ENCODE data around the gene S100A10.
A peak's percentile ranks its signal among the peaks of the same experiment; 100 is the strongest.

The S100A10 gene

DNA sequence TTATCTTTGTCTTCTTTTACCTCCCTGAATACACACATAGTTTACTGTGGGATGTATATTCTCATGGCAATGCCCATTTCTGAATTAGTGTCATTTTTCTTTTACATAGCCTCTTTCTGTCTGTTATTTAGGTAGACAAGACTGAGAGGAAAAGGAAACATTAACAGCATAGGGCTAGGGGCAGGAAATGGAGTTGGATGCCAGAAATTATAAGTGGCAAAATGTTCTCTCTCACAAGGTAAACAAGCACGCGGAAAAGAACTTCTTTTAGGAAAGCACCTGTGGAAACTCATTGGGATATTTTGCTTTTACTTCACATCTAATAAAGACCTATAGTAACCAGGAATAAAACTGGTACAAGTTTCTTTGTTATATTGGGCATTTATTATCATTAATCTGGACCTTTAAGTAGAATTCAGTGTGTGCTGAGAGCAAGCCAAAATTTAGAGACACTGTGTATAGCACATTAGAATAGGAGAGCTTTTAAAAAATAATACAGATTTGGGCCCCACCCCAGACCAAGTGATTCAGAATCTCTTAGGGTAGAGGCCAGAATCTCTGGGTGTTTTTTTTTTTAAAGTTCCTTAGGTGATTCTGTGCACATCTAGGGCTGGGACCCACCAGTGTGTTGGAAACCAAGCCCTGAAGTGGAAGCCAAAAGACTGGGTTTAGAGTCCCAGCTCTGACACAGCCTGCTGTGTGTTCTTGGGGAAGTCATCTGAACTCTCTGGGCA, 32.7 kb downstream of the S100A10 start:
- DNase-seq, result no peak

DNA sequence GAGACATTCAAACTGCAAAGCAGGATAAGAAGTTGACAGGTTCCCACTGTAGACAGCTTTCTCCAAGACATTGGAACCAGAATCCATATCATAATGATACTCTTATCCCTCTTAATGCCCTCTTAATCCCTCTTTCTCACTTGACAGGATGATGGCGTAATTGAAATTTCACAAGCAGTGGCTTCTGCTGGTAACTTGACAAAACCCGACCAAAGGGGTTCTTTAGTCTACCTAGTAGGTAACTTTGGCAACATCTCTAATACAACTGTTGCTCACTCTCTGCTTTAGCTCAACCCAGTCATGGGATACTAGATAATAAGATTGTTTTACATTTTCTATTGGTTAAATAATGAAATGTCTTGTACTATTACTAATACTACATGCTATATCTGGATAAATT, 34.7 kb downstream of the S100A10 start:
- no peak for DNase-seq

DNA sequence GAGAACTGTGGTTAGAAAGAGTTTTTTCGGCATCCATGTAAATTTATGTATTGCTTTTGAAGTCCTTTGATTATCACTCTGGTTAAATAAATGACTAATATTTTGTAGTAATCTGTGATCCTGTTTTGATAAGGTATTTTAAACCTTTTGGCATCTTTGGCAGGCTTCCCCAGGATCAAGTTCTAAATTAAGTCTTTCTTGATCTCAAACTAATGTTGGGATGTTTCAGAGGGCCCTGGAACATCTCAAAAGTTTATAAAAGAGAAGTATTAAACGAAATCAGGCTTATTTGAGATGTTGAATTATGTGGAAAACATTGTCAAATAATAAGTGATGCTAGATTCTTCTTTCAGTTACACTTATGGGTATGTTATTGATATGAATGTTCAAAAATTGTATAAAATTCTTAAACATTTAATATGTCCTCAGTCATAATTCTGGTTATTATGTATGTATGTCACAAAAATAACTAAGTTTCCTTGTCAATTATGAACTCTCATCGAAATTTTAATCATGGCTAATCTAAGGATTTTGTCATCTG, 36.6 kb downstream of the S100A10 start:
- DNase-seq, result no peak

DNA sequence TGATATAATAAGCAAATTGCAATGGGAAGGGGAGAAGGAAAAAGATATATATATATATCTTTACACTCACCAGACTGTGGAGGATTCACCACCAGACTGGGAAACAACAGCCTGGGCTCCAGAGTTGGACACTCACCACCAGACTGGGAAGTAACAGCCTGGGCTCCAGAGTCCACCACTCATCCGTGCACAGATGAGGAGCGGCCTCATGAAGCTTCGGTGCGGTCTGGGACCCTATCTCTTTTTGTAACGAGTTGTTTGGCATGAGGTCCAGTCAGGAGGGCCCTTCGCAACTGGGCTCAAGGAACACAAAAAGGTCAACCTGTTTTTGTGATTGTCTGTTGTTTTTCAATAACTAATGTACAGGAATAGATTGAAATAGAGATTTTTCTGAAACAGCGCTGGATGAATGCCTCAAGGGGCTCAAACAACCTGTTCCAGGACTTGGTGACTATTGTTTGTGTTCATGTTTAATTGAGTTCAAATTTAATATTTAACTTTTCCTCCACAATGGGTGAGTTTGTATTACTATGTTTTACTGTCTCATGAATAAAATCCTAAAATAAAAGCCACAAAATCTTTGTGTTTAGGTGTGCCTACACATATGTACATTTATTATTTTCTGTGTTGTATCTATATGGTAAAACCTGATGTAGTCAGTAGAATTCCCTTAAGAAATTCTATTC, 40.1 kb downstream of the S100A10 start:
- no peak for DNase-seq

DNA sequence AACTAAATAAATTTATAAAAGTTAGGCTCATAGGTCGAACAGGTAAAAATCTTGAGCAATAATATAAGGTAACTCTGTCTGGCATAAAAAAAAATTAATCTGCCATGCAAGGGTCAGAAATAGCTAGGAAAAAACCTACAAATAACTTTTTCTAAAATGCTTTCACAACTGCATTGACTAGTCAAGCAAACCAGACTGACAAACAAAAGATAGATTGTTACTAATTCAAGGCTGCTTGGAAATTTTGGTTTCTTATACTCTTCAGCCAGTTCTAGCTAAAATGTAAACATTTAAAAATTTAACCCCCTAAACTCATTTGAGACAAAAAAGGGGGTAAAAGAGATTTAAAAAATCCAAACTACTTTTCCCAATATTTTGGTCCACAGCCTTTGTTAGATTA, 40.8 kb downstream of the S100A10 start:
- no peak for DNase-seq

DNA sequence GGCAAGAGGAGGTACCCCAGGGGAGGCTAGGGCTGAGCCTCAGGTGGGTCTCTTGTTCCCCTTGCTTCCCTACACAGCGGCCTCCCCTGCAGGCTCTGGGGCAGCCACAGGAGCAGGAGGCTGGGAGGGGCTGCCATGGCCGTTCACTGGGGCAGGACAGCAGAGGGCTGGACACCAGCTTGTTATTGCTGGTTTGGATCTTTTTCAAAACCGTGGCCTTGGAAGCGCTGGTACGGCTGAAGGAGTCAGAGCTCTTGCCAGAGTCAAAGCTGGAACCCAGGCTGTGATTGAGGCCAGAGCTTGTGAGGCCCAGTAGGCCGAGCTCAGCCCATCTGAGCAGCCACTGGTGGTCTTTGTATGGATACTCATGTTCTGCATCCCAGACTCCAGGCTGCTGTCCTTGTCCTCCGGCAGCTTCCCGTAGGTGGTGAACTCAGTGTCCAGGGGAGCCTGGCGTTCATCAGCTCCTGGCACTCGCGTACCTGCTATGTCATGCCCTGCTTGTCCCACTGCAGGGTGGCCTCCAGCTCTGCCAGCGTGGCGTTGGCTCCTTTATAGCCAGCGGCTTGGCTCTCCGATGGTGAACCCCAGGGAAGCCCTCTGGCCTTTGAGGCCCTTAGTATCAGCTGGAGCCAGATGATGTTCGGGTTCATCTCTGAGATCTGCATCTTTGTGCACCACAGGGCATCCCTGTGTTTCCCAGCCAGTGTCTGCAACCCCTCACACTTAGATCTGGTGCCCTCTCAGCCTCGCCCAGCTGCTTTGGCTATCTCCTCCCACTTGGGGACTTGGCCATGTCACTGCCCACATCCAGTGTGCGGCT, 44.1 kb downstream of the S100A10 start:
- no peak for DNase-seq

DNA sequence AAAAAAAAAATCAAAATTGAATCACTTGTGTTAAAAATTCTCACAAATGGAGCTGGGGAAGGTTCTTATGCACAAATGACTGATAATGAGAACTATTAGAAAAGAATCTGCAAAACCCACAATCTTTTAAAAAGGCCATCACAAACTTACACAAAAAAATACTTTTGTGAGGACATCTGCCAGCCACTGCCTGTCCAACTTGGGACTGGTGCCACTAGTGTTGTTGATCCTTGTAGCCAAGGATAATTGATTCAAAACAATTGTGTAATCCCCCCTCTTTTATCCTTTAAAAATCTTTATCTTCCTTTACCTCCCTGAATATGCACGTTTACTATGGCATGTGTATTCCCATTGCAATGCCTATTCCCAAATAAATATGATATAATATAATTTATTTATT, 45.2 kb downstream of the S100A10 start:
- no peak for DNase-seq

DNA sequence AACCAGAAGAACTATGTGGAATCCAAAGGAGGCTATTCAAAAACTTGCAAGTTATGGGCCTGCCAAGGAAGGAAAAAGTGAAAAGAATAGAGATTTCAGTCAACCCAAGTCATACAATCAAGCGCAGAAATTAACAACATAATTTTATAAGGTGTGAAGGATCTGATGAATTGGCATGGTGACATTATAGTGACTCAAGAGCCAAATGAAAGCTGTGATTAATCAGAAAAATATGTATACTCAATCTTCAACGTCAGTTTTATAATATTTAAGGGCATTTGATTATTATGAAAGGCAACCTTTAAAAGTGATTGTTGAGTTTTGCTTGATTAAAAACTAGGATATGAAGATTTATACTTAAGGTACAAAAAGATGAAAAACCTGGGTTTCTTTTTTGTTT, 46.5 kb downstream of the S100A10 start:
- no peak for DNase-seq

DNA sequence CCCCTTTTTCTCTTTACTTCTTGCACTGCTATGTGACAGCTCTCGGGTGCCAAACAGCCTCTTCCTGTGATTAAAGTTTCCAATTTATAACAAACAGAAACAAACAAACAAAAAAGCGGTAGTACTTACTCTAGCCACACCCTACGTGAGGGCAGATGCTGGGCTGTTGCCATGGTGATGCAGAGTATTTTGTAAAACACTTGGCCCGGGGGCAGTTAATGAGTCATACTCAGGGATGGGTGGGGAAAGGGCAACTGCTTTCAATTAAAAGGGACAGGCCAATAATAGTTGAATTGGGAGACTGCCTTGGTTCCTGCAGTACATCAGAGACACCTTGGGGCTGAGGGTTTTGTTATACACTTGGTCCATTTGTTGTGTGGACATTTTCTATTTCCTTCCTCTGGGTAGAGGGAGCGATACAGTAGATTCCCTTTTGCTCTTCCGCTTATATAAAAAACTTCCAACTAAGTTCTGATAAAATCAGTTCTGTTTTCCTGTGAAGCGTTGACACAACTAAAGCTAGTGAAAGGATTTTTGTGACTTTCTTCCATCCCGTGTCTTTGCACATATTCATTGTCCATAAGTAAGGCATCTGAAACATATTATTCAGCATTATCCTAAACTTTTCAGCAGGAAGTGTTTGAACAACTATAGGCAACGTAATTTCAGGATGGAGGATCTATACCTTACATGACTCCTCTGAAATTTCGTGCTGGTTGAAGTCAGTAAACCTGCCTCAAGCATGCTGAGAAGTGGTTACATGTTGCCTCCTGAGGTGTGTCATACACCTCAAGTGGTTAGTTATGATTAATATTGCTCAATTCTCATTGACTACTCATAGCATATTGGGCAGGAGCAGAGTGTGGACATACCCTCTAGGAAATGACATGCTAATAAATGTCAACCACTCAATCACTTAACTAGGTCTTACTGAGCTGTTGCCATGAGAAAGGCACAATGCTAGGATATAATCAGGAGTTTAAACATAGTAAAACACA, 47.6 kb downstream of the S100A10 start:
- DNase-seq, result peak; percentile 8

DNA sequence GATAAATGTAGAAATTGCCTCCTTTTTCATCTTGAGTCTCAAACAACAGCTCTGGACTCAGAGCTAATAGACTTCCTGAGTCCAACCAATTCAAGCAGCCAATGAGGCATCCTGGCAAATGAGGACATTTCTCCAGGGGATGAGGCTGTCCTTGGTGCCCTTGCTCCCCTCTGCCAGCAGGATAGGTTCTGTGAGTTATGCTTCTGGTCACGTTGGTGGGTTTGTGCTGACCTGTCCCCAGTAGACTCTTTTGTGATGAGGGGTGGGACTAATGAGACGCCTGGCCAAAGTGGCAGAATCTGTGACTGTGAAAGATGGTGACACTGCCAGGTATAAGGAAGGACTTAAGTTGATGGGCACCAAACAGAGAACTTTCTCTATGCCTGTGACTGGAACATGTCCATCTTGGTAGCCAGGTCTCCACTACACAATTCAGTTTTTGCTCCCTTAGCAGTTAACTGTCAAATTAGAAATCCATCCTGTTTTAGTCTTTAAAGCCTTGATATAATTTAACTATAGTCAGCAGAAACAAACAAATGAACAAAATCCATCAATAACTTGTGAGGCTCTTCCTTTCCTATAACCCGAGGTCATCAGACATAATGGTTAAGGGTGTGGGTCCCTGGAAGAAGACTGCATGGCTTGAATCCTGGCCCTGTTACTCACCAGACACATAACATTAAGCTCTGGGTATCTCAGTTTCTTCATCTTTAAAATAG, 48.6 kb downstream of the S100A10 start:
- no peak for DNase-seq

DNA sequence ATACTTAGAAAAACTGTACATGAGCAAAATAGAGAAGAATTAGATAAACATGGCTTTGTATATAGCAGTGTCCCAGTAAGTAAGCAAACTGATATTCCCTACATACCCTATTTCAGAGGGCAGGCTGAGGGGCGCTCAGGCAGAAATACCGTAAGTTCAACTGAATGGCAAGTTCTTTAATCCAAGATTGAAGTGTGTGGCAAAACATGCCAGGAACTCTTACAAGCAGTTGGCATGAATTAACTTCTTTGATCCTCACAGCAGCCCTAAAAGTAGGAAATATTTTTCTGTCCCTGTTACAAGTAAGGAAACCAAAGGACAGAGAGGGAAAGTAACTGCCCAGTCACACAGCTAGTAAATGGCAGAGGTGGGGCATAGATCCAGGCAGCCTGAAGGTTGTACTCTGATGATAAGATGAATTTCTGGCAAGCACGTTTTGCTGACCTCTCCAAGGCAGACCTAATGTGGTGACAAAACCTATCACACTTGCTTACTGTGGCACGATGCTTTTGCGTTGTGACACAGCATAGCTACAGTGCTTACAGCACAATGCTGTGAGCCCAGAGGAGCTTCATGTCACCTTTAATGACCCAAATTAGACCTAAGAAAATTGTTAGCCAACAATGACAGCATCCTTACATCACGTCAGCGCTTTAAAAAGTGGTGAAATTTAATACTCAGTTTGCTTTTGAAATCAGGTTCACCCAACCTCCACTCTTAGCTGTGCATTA, 49.4 kb downstream of the S100A10 start:
- no peak for DNase-seq

DNA sequence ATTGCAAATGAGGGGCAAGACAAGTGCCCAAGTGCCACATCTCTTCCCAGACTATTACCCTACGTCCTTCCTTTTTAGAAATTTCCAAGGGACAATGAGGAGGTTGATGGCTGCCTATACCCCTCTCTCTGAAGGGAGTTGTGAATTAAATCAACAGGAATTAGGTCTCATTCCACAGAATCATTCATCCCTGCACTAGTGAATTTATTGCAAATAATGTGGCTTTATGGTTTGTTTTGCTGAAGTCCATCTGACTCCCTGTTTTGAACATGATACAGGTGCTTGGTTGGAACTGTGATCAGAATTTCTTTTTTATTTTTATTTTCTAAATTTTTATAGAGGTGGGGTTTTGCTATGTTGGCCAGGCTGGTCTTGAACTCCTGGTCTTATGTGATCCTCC, 50.1 kb downstream of the S100A10 start:
- DNase-seq, result no peak

DNA sequence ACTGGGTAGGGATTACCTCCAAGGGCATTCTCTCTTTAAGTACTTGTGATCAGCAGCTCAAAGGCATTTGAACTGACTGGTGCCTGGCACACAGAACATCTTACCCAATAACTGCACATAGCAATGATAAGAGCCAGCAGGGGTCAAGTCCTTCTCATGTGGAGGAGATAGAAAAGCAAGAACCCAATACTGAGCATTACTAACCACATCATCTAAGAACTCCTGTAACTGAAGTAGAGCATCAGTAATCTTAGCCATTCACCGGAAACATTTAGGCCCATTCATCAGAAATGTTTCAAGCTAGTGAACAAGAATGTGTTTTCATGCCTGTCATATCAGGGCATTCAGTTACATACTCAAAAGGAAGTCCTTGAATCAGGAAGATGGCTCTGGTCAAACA, 50.8 kb downstream of the S100A10 start:
- DNase-seq, result no peak

DNA sequence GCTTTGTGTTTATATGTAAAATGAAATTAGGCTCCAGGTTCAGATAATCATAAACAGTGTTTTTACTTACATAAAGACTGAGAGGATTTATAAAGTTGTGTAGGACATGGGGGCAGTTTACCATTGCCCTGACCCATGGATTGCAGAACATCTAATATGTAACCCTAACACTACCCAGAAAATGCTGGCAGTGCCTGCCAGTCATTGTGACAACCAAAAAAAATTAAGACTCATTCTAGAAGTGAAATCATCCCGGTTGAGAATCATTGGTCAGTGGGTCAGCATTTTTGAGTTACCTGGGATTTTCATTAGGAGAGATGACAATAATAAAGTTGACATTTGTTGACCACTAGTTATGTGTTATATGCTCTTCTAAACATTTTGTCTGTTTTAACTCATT, 53.1 kb downstream of the S100A10 start:
- DNase-seq, result no peak

DNA sequence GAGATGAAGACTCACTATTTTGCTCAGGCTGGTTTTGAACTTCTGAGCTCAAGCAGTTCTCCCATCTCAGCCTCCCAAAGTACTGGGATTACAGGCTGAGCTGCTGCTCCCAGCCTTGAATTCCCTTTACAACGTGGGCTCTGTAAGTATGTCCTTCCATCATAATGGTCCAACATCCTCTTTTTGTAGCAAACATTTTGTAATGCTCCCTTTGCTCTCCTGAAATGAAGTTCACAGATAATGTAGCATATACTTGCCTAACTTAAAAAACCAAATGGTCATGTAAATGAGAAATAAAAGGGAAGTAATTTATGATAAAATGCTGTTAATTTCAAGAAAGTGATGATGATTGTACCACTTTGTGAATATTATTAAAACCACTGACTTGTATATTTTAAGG, 53.9 kb downstream of the S100A10 start:
- no peak for DNase-seq

DNA sequence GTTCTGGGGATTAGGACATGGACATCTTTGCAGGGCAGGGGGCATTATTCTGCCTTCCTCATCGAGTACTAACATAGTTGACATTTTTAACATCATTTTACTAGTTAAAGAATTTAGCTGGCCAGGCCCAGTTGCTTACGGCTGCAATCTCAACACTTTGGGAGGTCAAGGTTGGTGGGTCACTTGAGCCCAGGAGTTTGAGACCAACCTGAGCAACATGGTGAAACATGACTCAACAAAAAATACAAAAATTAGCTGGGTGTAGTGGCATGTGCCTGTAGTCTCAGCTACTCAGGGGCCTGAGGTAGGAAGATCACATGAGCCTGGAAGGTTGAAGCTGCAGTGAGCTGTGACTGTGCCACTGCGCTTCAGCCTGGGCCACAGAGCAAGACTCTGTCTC, 54.5 kb downstream of the S100A10 start:
- no peak for DNase-seq

DNA sequence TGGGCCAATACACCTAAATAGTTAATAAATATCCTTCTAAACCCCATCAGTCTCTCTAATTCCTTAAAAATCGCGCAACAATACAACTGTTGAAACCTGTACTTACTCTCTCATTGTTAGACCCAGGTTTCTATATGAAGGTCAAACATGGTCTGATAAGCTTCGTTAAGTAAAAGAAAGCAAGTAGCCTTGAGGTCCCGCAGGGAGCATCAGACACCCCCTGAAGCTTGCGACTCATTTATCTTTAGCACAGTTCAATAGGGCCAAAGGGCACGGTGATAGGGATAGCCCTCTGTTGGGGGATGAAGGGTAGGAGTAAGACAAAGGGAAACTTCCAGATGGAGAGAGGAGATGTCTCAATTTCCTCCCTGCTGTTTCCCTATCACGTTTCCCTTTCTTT, 57.0 kb downstream of the S100A10 start:
- DNase-seq, result no peak

DNA sequence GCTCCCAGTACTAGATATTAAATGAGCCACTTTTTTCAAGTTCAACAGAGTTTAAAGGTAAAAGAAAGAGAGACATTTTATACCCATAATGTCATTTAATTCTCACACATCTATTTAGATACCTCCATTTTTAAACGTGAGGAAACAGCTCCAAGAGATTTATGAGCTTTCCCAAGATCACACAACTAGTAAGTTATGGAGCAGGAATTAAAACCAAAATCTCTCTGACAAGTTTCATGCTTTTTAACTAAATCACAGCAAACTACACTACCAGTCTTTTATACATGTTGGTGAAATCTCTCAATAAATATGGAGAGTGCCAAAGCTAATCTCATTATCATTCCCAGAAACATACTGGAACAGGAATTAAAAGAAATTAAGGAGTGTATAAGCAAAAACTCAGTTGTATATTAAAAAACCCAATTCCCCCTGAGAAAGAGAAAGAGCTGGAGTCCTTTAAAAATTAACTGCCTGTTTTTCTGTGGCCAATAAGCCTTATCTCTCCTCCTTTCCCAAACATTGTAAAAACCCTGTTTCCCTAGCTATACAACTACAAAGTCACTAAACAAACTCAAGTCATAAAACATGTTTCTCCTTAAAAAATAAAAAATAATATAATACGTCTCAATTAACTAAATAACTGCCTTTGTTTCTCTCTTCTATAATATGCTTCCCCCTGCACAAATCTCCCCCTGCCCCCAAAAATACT, 57.6 kb downstream of the S100A10 start:
- no peak for DNase-seq

DNA sequence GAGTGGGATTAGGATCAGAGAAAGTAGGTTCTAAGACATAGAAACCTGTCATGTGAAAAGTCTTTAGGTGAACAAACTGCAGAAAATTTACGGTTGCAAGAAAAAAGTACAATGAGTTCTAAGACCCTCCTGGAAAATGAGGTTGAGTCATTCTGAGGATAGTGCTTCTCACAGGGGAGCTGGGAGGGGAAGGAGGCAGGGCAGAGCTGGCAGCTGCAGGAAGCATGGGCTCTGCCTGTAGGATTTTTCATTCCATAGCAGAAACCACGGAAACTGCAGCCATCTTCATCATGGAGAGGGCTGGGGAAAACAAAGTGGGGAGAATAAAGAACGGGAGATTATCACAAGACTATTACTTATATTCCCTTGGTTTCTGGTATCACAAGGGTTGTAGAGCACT, 58.5 kb downstream of the S100A10 start:
- no peak for DNase-seq

DNA sequence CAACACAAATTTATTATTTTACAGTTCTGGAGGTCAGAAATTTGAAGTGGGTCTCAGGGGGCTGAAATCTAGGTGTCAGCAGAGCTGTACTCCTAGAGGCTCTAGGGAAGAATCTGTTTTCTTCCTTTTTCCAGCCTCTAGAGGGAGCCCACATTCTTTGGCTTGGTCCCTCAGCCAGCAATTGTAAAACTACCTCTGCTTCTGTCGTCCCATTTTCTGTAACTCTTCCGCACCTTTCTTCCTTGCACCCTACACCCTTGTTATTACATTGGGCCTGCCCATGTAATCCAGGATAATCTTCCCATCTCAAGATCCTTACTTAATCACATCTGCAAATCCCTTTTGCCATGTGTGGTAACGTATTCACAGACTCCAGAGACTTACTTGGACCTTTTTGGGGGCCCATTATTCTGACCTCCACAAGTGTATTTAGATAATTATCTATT, 59.6 kb downstream of the S100A10 start:
- DNase-seq, result peak; percentile 64

Data from NCI-H510A treated with DMSO at 0.1 percent for 48 hours (cell line).